ENCODE data around the gene CEP70.
"Not testable (repeated sequence)": the region's sequence is repeated elsewhere in the genome, so short reads cannot be mapped to it uniquely, and the experiment has no call there.

CEP70 gene, protein sequence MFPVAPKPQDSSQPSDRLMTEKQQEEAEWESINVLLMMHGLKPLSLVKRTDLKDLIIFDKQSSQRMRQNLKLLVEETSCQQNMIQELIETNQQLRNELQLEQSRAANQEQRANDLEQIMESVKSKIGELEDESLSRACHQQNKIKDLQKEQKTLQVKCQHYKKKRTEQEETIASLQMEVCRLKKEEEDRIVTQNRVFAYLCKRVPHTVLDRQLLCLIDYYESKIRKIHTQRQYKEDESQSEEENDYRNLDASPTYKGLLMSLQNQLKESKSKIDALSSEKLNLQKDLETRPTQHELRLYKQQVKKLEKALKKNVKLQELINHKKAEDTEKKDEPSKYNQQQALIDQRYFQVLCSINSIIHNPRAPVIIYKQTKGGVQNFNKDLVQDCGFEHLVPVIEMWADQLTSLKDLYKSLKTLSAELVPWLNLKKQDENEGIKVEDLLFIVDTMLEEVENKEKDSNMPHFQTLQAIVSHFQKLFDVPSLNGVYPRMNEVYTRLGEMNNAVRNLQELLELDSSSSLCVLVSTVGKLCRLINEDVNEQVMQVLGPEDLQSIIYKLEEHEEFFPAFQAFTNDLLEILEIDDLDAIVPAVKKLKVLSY
- total RNA-seq = 1.9 to 16.9 (median 7.7) reads per million in 17 experiments

GRCh38 chr3:138594150-138594934, at the start of gene CEP70:
Gene CEP70, minus strand, starts transcription at chr3:138594260. Its CDS starts 21,333 bp downstream, at chr3:138572927.
- peak; percentile 84 to 94 (median 92) for DNase-seq

DNA sequence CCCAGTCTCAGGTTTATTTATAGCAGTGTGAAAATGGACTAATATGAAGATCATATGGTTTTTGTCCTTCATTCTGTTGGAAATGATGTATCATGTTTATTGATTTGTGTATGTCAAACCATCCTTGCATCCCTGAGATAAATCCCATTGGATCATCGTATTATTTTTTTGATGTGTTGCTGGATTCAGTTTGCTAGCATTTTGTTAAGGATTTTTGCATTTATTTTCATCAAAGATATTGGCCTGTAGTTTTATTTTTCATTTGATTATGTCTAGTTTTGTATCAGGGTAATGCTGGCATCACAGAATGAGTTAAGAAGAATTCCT, 48.8 kb upstream of the CEP70 start:
- no peak for DNase-seq

DNA sequence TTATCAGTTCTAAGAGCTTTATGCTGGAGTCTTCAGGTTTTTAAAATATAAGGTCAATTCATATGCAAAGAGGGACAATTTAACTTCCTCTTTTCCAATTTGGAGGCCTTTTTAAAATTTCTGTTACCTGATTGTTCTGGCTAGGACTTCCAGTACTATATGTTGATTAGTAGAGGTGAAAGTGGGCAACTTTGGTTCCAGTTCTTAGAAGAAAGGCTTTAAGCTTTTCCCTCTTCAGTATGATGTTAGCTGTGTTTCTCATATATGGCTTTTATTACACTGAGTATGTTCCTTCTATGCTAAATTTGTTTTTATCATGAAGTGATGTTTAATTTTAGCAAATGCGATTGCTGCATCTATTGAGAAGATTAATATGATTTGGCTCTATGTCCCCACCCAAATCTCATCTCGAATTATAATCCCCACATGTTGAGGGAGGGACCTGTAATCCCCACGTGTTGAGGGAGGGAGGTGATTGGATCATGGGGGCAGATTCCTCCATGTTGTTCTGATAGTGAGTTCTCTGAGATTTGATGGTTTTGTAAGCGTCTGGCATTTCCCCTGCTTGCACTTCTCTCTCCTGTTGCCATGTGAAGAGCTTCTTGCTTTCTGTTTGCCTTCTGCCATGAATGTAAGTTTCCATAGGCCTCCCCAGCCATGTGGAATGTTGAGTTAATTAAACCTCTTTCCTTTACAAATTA, 48.3 kb upstream of the CEP70 start:
- DNase-seq = no peak

GRCh38 chr3:138640537-138640936, 46.5 kb upstream of the CEP70 start:
- no peak for DNase-seq

GRCh38 chr3:138638641-138639040, 44.6 kb upstream of the CEP70 start:
- no peak for DNase-seq

GRCh38 chr3:138629526-138629925, 35.5 kb upstream of the CEP70 start:
- DNase-seq = no peak

- no peak for DNase-seq
Measured at GRCh38 chr3:138625707-138626365, 31.8 kb upstream of the CEP70 start.

- DNase-seq = no peak
Measured at GRCh38 chr3:138624518-138624917, 30.5 kb upstream of the CEP70 start.

DNA sequence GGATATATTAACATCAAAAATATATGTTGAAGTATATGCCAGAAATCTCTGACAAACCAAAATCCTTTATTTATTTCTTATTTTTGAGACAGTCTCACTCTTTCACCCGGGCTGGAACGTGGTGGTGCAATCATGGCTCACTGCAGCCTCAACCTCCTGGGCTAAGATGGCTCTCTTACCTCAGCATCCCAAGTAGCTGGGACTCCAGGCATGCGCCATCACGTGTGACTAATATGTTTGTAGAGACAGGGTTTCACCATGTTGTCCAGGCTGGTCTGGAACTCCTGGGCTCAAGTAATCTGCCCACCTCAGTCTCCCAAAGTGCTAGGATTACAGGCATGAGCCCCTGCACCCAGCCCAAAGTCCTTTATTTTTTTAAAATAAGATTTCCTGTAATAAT, 26.4 kb upstream of the CEP70 start:
- DNase-seq = no peak

DNA sequence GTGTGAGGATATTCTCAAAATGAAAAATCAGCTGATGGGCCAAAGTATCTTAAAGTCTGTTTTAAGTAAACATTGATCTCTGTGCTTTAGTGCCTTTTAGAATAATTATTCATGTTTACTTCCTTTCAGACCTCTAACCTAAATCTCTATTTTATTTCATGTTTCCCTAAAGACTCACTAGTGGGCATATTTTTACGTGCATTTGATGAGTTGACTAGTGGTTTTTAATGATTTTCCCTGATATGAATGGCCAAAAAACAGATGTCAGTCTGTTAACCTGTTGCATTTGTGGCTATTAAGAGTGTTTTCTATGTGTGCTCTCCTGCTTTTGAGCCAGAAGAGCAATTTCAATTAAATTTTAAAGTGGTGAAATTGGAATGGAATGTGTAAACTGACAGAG, 21.4 kb upstream of the CEP70 start:
- no peak for DNase-seq

- peak in 1 of 4 experiments; percentile 31 for DNase-seq
Measured at GRCh38 chr3:138609898-138610266, 15.8 kb upstream of the CEP70 start.

DNA sequence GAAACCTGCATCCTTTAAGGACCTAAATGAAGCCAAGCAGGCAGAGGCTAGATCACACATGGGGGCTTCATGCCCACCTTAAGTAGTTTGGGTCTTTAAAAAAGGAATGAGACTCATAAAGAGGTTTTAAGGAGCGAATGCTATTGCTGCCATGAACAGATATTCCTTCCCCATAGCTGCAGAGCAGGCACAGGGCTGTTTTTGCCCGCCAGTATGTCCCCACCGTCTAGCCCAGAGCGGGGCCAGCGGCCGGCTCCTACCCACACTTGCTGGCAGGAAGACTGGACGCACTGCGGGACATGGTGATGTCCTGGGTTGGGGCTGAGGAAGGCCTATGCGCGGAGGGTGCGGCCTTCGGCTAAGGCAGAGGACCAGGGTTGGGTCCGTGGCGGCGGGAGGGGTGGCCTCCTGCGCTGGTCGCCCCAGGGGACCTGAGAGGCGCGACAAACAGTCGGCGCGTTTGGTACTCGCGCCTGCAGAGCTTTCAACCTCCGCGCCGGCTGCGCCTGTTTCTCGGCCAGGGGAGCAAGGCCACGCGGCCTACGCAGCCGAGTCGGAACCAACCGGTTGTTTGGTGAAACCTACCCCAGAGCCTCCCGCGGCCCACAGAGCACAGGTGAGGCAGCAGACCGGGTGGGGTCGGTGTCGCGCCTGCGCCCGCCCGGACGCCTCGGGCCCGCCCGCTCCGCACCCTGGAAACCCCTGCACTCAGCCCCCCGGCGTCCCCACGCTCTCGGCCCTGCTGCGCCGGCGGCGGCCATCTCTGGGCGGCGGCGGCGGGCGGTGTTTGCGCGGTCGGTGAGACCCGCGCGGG, 14.5 kb upstream of the CEP70 start, which contains the start of gene FAIM:
Gene FAIM (plus strand): TSS at position 450 of the 814 bp plus-strand sequence. CDS start 10,956 bp downstream, outside the sequence.
- peak; percentile 61 to 82 (median 71) for DNase-seq

GRCh38 chr3:138604106-138604595, 10.1 kb upstream of the CEP70 start:
- peak; percentile 20 to 56 (median 52) for DNase-seq

DNA sequence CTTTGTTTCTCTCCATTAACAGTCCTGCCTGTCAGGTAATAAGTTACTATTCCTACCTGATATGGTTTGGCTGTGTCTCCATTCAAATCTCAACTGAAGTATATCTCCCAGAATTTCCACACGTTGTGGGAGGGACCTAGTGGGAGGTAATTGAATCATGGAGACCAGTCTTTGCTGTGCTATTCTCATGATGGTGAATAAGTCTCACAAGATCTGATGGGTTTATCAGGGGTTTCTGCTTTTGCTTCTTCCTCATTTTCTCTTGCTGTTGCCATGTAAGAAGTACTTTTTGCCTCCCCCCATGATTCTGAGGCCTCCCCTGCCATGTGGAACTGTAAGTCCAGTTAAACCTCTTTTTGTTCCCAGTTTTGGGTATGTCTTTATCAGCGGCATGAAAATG, 7.6 kb upstream of the CEP70 start:
- peak; percentile 72 to 90 (median 82) for DNase-seq

DNA sequence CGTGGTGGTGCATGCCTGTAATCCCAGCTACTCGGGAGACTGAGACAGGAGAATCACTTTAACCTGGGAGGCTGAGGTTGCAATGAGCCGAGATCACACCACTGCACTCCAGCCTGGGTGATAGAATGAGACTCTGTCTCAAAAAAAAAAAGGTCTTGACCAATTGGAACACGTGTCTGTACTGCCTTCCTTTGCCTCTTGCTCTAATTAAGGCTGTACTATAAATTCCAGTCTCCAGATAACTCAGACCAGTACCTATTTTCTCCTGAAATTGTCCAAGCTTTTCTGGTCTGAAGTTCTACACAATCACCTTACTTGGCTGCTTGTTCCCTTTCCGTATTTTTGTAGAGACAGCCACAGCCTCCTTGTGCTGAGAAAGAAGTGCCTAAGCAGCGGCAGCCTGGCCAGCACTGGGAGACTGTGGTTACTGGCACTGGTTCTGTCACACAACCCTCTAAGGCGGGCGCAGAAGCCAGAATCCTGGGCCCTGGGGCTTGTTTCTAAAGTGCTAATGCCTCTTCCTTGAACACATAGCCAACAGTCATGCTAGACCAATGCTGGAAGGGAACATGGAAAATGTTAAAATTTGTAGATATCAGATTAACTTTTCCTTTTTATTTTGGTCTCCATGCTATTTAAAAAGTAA, 6.2 kb upstream of the CEP70 start:
- peak in 3 of 4 experiments; percentile 7 to 67 (median 30) for DNase-seq

- DNase-seq = no peak
Measured at GRCh38 chr3:138598534-138598933, 4.5 kb upstream of the CEP70 start.

GRCh38 chr3:138597186-138597976, 3.3 kb upstream of the CEP70 start:
- DNase-seq = not testable (repeated sequence)

DNA sequence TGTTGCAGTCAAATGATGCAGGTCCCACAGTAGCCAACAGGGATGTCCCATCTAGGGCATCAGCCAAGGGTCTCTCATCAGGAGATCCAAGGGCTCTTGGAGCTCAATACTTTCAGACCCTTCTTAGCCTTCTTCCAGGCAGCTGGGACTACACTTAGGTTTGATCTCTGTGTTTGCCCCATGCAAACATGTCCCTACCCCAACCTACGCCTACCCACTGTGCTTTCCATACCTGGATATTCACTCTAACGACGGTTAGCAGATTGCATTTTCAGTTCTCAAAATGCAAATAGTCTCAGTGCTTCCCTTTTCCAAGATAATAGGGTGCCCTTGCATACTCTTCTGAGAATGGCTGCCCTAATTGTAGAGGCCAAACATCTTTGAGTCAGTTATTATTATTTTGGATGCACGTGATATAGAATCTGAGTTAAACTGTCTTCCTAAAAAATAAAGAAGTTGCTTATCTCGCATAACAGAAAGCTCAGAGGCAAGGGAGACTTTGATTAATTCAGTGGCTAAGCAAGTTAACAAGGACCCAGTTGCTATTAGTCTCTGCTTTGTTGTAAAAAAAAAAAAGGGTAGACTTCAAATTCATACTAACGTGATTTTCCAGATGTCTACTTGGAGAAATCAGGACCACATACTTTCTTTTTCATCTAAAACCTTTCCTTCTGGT, 1.0 kb upstream of the CEP70 start:
- peak in 1 of 4 experiments; percentile 14 for DNase-seq

All from suppressor macrophage (primary cell).